ENCODE measurements around the gene GRB14.
A peak's percentile ranks its signal among the peaks of the same experiment; 100 is the strongest.

GRB14 gene

DNA sequence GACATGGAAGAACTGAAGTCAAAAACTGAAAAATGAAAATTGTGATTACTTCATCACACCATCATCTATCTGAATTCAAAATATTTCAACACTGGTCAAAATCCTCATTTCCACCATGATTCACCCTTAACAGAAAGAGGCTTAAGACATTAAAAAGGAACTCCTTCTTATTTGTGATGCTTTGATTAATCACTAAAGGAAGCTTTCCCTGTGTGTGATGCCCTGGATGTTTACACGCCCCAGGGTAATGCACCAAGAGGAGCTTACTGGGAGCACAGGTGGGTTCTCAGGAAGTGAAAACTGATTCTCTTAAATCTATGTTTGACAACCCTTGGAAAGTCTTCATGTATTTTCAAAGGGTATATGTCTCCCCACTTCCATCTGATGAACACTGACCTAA, 11.5 kb downstream of the GRB14 start:
- FAIRE-seq: no peak

DNA sequence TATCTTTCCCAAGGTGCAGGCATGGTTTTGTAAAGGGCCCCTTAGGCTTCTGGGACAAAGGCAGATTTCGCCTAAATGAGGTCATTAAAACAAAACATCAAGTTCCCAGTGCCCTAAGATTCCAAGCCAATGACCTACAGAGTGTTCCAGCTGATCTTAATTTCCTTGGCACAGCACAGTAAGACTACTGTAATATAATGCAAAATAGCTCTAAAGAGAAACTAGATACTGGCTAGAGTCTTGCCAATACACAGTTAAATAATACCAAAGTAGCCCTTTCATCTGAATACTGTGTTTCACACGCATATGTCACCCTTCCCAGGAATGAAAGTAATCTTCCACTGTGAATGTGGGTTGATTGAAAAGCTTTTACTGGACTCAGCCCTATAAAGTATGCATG, 14.7 kb downstream of the GRB14 start:
- FAIRE-seq: no peak

- FAIRE-seq: no peak
Observed at GRCh38 chr2:164605295-164605694, 16.0 kb downstream of the GRB14 start.

DNA sequence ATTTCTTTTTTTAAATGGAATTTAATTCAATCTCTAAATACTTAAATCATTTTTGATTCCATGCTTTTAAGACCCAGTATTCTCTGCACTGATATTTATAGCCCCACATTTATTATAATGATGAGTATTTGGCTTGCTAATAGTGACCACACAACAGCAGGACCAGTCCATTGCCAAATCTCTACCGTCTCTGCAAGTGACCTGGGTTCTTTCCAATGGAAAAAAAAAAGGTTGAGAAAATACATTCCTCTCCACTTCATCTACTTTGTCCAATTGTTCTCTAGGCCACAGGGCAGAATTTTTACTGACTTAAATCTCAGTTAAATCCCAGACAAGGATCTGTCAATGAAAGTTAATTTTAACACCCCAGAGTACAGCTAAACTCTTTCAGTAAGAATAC, 20.5 kb downstream of the GRB14 start:
- no peak for FAIRE-seq

DNA sequence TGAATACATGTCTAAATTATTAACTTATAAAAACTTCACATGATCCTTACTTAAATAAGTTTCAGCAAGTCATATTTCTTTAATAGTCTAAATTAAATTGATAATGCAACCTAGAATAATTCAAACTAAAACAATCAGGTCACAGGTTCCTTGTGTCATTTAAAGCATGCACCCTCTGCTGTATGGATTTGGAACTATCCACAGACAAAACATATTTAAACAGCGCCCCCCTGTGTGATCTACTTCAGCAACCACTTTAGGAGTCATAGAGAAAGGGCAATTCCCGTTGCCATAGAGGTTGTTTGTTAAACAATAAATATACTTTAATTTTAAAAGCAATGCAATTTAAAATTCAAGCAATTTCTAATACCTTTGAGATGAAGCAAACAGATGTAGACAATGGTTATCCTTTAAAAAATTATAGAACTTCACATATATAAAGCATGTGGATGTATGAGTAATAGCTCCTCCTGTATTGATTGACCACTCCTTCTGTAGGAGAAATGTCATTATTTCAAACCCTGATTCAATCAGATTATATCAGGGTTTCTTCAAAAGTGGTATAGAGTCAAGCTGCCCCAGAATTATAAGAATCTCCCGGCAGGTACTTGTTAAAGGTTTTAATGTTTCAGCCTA, 21.2 kb downstream of the GRB14 start:
- peak; percentile 94 for FAIRE-seq

- FAIRE-seq: no peak
Observed at GRCh38 chr2:164597983-164598382, 23.3 kb downstream of the GRB14 start.

GRCh38 chr2:164595031-164595430, 26.3 kb downstream of the GRB14 start:
- no peak for FAIRE-seq

GRCh38 chr2:164593959-164594358, 27.3 kb downstream of the GRB14 start:
- no peak for FAIRE-seq

GRCh38 chr2:164593541-164593940, 27.7 kb downstream of the GRB14 start:
- FAIRE-seq: no peak

DNA sequence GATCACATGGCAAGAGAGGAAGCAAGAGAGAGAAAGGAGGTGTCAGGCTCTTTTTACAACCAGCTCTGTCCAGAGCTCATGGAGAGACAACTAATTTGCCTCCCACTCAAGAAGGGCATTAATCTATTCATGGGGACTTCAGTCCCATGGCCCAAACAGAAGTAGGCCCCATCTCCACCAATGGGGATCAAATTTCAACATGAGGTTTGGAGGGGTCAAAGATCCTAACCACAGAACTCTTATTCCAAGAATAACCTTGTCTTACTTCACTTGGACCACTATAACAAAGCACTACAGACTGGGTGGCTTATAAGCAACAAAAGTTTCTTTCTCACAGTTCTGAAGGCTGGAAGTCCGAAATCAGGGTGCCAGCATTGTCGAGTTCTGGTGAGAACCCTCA, 31.8 kb downstream of the GRB14 start:
- no peak for FAIRE-seq

DNA sequence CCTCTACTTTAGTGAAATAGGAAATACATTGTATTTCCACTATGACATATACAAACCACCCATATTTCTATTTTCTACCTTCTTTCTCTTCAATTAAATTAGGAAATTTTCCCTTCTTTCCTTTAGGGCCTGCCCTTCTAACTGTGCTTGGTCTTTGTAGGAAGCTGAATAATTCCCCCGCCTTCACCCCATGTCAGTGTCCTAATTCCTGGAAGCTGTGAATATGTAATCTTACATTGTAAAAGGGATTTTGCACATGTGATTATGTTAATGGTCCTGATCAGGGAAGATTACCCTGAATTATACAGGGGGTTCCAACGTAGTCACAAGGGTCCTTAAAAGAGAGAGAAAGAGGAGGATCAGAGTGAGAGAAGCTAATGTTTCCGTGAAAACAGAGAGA, 40.2 kb downstream of the GRB14 start:
- FAIRE-seq: no peak

GRCh38 chr2:164574931-164575330, 46.4 kb downstream of the GRB14 start:
- no peak for FAIRE-seq

DNA sequence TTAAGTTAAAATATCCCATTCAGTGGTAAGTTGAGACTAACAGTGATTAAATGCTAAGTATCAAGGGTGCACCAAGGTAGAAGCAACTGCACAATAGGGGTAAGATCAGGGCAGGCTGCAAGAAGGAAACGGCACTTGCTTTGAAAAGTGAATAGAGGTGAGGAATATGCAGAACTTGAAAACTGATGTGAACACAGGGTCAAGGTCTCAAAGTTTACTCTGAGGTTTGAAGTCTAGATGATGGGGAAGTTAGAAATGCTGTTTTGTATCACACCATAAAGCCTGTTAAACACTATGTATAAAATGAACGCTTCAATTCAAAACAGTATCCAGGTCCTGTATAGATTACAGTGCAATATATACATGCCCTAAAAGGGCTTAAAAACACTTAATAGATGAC, 50.8 kb downstream of the GRB14 start:
- FAIRE-seq: no peak

- FAIRE-seq: no peak
Observed at GRCh38 chr2:164569378-164569777, 51.9 kb downstream of the GRB14 start.

- no peak for FAIRE-seq
Observed at GRCh38 chr2:164568317-164568716, 53.0 kb downstream of the GRB14 start.

DNA sequence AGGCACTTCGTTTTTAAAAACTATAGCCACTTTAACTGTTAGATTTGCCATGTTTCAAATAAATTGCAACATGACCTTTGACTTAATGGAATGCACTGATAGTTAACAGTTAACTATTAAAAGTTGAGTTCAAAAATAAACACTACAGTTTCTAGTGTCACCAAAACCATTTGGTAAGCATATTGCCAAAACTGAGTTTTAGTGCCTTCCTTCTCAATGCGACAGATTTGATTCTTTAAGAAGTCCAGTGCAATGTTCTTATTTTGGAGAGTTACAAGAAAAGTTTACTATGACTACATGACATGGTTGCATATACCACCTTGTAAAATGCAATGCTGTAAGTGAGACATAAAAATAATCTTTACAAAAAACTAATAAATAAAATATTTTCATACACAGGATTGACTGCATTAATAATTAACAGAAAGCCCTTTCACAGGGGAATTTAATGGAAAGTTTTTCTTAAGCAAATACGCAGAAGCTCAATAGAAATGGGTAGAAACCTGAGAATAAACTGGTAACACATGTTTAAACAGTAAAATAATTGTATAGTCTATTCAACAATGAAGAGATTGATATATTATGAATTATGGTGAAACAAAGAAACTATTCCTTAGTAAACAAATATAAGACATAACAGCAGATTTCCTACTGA, 53.8 kb downstream of the GRB14 start:
- FAIRE-seq: no peak

DNA sequence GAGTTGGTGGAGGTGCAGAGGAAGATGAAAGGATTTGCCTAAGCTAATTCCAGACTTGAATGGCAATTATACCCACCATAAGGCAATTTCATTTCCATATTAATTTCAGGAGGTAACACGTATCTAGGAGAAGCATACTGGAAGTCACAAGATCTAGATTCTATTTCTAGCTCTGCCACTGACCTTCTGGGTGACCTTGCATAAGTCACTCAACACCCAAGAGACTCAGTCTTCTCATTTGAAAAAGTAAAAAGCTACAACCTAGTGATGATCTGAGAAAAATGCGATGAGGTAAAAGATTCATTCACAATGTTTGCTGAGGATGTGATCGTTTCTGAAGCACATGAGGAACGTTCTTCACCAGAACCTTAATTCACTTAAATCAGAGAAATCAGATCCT, 55.9 kb downstream of the GRB14 start:
- no peak for FAIRE-seq

DNA sequence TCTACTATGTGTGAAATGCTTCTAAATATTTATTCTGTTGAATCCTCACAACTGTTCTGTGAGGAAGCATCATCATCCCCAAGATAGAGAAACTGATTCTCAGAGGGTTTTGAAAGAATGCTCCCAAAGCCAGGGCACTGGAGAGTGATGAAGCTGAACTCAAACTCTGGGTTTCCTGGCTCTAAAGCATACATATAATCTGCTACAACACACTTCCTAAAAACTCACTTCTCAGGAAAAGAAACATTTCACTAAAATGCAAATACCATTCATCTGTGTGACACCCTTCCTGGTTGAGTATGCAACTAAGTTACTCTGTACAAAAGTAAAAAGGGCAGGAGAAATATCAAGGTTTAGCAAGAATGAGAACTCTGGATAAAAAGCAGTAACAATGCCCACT, 58.6 kb downstream of the GRB14 start:
- no peak for FAIRE-seq

- no peak for FAIRE-seq
Observed at GRCh38 chr2:164561991-164562390, 59.3 kb downstream of the GRB14 start.

GRCh38 chr2:164561416-164561815, 59.9 kb downstream of the GRB14 start:
- no peak for FAIRE-seq

- no peak for FAIRE-seq
Observed at GRCh38 chr2:164560902-164561301, 60.4 kb downstream of the GRB14 start.

- peak; percentile 89 for FAIRE-seq
Observed at GRCh38 chr2:164560181-164560792, 61.0 kb downstream of the GRB14 start.

DNA sequence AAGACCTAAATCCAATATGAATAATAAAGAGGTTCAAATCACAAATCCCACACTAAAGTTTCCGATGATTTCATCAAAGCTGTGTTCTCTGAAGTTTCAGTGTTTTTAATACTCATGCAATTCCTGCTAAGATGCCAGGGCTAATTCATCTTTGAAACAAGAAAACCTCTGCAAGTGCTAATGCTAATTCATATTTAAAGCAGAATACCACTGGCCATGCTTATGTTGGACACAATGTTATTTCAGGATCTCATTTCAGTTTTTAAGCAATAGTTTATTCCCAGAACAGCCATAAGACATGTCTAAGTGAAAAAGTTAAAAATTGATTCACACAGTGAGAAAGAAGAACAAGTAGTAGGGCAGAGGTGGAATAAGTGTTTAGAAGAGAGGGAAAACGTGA, 62.8 kb downstream of the GRB14 start:
- FAIRE-seq: no peak

- FAIRE-seq: no peak
Observed at GRCh38 chr2:164554487-164554886, 66.8 kb downstream of the GRB14 start.

DNA sequence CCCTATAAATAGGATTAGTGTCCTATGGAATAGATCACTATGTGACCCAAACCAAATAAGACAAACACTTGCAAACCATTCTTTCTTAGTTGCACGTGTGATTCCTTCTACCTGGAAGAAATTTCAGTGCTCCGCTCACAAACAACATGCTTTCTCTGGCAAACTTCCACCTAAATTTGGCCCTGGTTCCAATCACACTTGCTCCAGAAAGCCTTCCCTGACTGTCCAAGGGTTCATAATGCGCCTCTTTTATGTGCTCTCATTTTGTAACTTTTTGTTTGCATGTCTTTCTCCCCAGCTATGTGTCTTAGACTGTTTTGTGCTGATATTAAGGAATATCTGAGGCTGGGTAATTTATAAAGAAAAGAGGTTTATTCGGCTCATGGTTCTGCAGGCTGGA, 69.8 kb downstream of the GRB14 start:
- no peak for FAIRE-seq
